CD4-positive, alpha-beta memory T cell (primary cell): ENCODE data around the gene ALDH1B1. TPM values are rescaled to one million over a fixed set of nuclear protein-coding genes. Genes with fewer than 3 reads are reported as not detected.

ENCODE experiments used
- CTCF ChIA-PET: fragments of 350-600 bp; sonication (Branson Sonifier 250); formaldehyde crosslinking; loops from one replicate; lab custom pipeline; 2021; ENCODE audit warnings: inconsistent platforms; ENCODE audit not compliant: partially characterized antibody; lab: Charles Lee
- POLR2A ChIA-PET: fragments of 350-600 bp; sonication (Branson Sonifier 250); formaldehyde crosslinking; loops from one replicate; lab custom pipeline; 2021; ENCODE audit not compliant: partially characterized antibody; lab: Charles Lee
- DNase-seq, 5 donors: peaks; one replicate each; pipeline versions ENCODE4 v3.0.0 to v3.0.0-alpha.2; 2020 to 2022; ENCODE audit warnings: mixed read lengths in 1 of 5
- H3K27ac ChIP-seq: one replicate; pipeline ENCODE4 v1.7.0; 2013; ENCODE audit warnings: low read depth, low read length
- H3K27me3 ChIP-seq: 2 replicates; pipeline ENCODE4 v1.7.0; 2013; ENCODE audit warnings: mild to moderate bottlenecking, low read length, moderate library complexity; ENCODE audit not compliant: insufficient read depth
- H3K36me3 ChIP-seq: 2 replicates; pipeline ENCODE4 v1.7.0; 2013; ENCODE audit warnings: mild to moderate bottlenecking, low read length, moderate library complexity; ENCODE audit not compliant: insufficient read depth
- H3K4me1 ChIP-seq: 2 replicates; pipeline ENCODE4 v1.7.0; 2013; ENCODE audit warnings: mild to moderate bottlenecking, low read length, moderate library complexity; ENCODE audit not compliant: insufficient read depth
- H3K4me3 ChIP-seq, 2 donors: one replicate each; pipeline ENCODE4 v1.7.0; 2013; ENCODE audit warnings: low read length in 2 of 2, mild to moderate bottlenecking in 1 of 2
- H3K9me3 ChIP-seq, 2 donors: one replicate each; pipeline ENCODE4 v1.7.0; 2013; ENCODE audit warnings: low read length in 2 of 2, control low read depth in 1 of 2; ENCODE audit not compliant: control insufficient read depth in 1 of 2
- H3K27ac Mint-ChIP-seq, 7 donors: one replicate each; pipeline ENCODE4 v1.8.0; 2020 to 2021; ENCODE audit warnings: mixed read lengths in 7 of 7, mild to moderate bottlenecking in 6 of 7, inconsistent platforms in 3 of 7, moderate library complexity in 3 of 7
- H3K27me3 Mint-ChIP-seq, 2 donors: one replicate each; pipeline ENCODE4 v1.8.0; 2020 to 2021; ENCODE audit warnings: mixed read lengths in 2 of 2
- H3K36me3 Mint-ChIP-seq, 2 donors: one replicate each; pipeline ENCODE4 v1.8.0; 2020 to 2021; ENCODE audit warnings: mixed read lengths in 2 of 2, inconsistent platforms in 1 of 2, mild to moderate bottlenecking in 1 of 2
- H3K4me1 Mint-ChIP-seq, 4 donors: one replicate each; pipeline ENCODE4 v1.8.0; 2020 to 2021; ENCODE audit warnings: mixed read lengths in 4 of 4, mild to moderate bottlenecking in 1 of 4
- H3K4me3 Mint-ChIP-seq, 8 donors: one replicate each; pipeline ENCODE4 v1.8.0; 2020 to 2021; ENCODE audit warnings: mixed read lengths in 8 of 8, mild to moderate bottlenecking in 7 of 8, moderate library complexity in 6 of 8, inconsistent platforms in 3 of 8
- H3K9me3 Mint-ChIP-seq, 8 donors: one replicate each; pipeline ENCODE4 v1.8.0; 2020 to 2021; ENCODE audit warnings: mixed read lengths in 8 of 8, mild to moderate bottlenecking in 5 of 8, inconsistent platforms in 3 of 8, moderate library complexity in 1 of 8
- intact Hi-C: fragments of 100-400 bp; cut with micrococcal nuclease; formaldehyde crosslinking; loops from one replicate; pipeline ENCODE4 v1.15.1; 2023
- polyA plus RNA-seq, 2 donors: library from polyadenylated mRNA; unstranded; fragments of 300-500 nt; fragmentation: Illumina TruSeq; gene quantifications; one replicate each; pipeline ENCODE4 v1.2.3, GENCODE V29; 2021
- total RNA-seq, 2 experiments: library from RNA; stranded (reverse); gene quantifications; one replicate each; pipeline ENCODE4 v1.2.3, GENCODE V29; 2021

The ALDH1B1 gene
- total and polyA plus RNA-seq, 4 experiments from 2014 or later: 3.6 to 10.5 (median 7.3) TPM

- no peak overlapping the region for H3K27ac Mint-ChIP-seq
- H3K4me1 ChIP-seq: no peaks in the 10 kb centered on the region
- H3K27me3 ChIP-seq: no peaks in the 10 kb centered on the region
- H3K4me3 ChIP-seq: no peak overlapping the region
- peaks cover 8 to 13% (median 9%) of the 10 kb centered on the region in 4 donors for H3K4me1 Mint-ChIP-seq
- peaks cover 2% of the 10 kb centered on the region in 2 donors for H3K27me3 Mint-ChIP-seq
- POLR2A ChIA-PET: no interaction called here
- no peak overlapping the region for H3K4me3 Mint-ChIP-seq
- H3K9me3 ChIP-seq: no peaks in the 10 kb centered on the region
- no peak overlapping the region for H3K27ac ChIP-seq
- DNase-seq: no peak
- no peaks in the 10 kb centered on the region for H3K36me3 Mint-ChIP-seq
- CTCF ChIA-PET: interaction anchor here (1.7 to 4.1 kb wide), 3 partner anchors 18 to 521 kb away, joined by 4 to 30 read pairs (median 7); no protein-coding TSS in a partner anchor
- intact Hi-C loops: loop anchor here (5.0 kb wide), 1 partner anchor 62 kb away; no protein-coding TSS in a partner anchor
- H3K36me3 ChIP-seq: no peaks in the 10 kb centered on the region
- H3K9me3 Mint-ChIP-seq: no peaks in the 10 kb centered on the region
These were observed 41.9 kb downstream of the ALDH1B1 start for GRCh38 chr9:38434365-38434764.

GRCh38 chr9:38434853-38435252 is 42.4 kb downstream of the ALDH1B1 start:
- H3K27me3 Mint-ChIP-seq: peaks cover 2 to 3% of the 10 kb centered on the region in 2 donors
- ChIA-PET CTCF (interaction anchor here (1.5 to 4.1 kb wide), 4 partner anchors 17 to 521 kb away, joined by 3 to 30 read pairs (median 6); no protein-coding TSS in a partner anchor), POLR2A (no interaction called here)
- H3K9me3 Mint-ChIP-seq: no peaks in the 10 kb centered on the region
- H3K4me1 Mint-ChIP-seq: peaks cover 8 to 14% (median 9%) of the 10 kb centered on the region in 4 donors
- Histone ChIP-seq H3K27ac (no peak overlapping the region), H3K36me3 (no peaks in the 10 kb centered on the region), H3K4me1 (no peaks in the 10 kb centered on the region), H3K27me3 (no peaks in the 10 kb centered on the region), H3K9me3 (no peaks in the 10 kb centered on the region), H3K4me3 (no peak overlapping the region)
- DNase-seq: no peak
- H3K36me3 Mint-ChIP-seq: no peaks in the 10 kb centered on the region
- no peak overlapping the region for H3K27ac Mint-ChIP-seq
- no peak overlapping the region for H3K4me3 Mint-ChIP-seq
- intact Hi-C loops: loop anchor here (5.0 kb wide), 1 partner anchor 63 kb away; no protein-coding TSS in a partner anchor

- peaks cover 2 to 3% of the 10 kb centered on the region in 2 donors for H3K27me3 Mint-ChIP-seq
- H3K36me3 Mint-ChIP-seq: no peaks in the 10 kb centered on the region
- intact Hi-C loops: no loop called here
- no peaks in the 10 kb centered on the region for H3K9me3 Mint-ChIP-seq
- H3K4me1 ChIP-seq: no peaks in the 10 kb centered on the region
- H3K9me3 ChIP-seq: no peaks in the 10 kb centered on the region
- no peak overlapping the region for H3K27ac ChIP-seq
- H3K4me3 ChIP-seq: no peak overlapping the region
- H3K27me3 ChIP-seq: no peaks in the 10 kb centered on the region
- DNase-seq: no peak
- no peaks in the 10 kb centered on the region for H3K36me3 ChIP-seq
- POLR2A ChIA-PET: no interaction called here
- CTCF ChIA-PET: interaction anchor here (1.1 to 4.1 kb wide), 4 partner anchors 18 to 522 kb away, joined by 3 to 30 read pairs (median 5); no protein-coding TSS in a partner anchor
- H3K4me1 Mint-ChIP-seq: peaks cover 8 to 13% (median 9%) of the 10 kb centered on the region in 4 donors
- H3K4me3 Mint-ChIP-seq: no peak overlapping the region
- H3K27ac Mint-ChIP-seq: no peak overlapping the region
These were observed 43.0 kb downstream of the ALDH1B1 start for GRCh38 chr9:38435521-38435920.

- Mint-ChIP-seq H3K9me3 (no peaks in the 10 kb centered on the region), H3K27ac (no peak overlapping the region), H3K27me3 (peaks cover 2 to 3% of the 10 kb centered on the region in 2 donors), H3K4me3 (no peak overlapping the region), H3K36me3 (no peaks in the 10 kb centered on the region), H3K4me1 (peaks cover 0 to 4% (median 3%) of the 10 kb centered on the region in 4 donors)
- Histone ChIP-seq H3K36me3 (no peaks in the 10 kb centered on the region), H3K27ac (no peak overlapping the region), H3K9me3 (no peaks in the 10 kb centered on the region), H3K4me1 (no peaks in the 10 kb centered on the region), H3K27me3 (no peaks in the 10 kb centered on the region), H3K4me3 (no peak overlapping the region)
- no peak for DNase-seq
- intact Hi-C loops: no loop called here
- POLR2A ChIA-PET: no interaction called here
- CTCF ChIA-PET: interaction anchor here (0.8 to 2.3 kb wide), 5 partner anchors 16 to 523 kb away, joined by 3 to 7 read pairs (median 3); no protein-coding TSS in a partner anchor
These were observed 44.2 kb downstream of the ALDH1B1 start for GRCh38 chr9:38436708-38437107.

- intact Hi-C loops: no loop called here
- no peaks in the 10 kb centered on the region for H3K9me3 ChIP-seq
- no peaks in the 10 kb centered on the region for H3K36me3 Mint-ChIP-seq
- ChIA-PET CTCF (interaction anchor here (0.7 to 1.4 kb wide), 3 partner anchors 11 to 523 kb away, joined by 3 to 4 read pairs (median 3); no protein-coding TSS in a partner anchor), POLR2A (no interaction called here)
- no peak overlapping the region for H3K27ac ChIP-seq
- peaks cover 0 to 3% (median 2%) of the 10 kb centered on the region in 4 donors for H3K4me1 Mint-ChIP-seq
- no peak overlapping the region for H3K4me3 ChIP-seq
- no peaks in the 10 kb centered on the region for H3K27me3 ChIP-seq
- H3K4me3 Mint-ChIP-seq: no peak overlapping the region
- no peak overlapping the region for H3K27ac Mint-ChIP-seq
- peaks cover 2 to 3% of the 10 kb centered on the region in 2 donors for H3K27me3 Mint-ChIP-seq
- no peaks in the 10 kb centered on the region for H3K4me1 ChIP-seq
- H3K9me3 Mint-ChIP-seq: no peaks in the 10 kb centered on the region
- no peak for DNase-seq
- no peaks in the 10 kb centered on the region for H3K36me3 ChIP-seq
These were observed 44.8 kb downstream of the ALDH1B1 start for GRCh38 chr9:38437193-38437823.

- intact Hi-C loops: no loop called here
- peaks cover 0 to 3% (median under 1%) of the 10 kb centered on the region in 4 donors for H3K4me1 Mint-ChIP-seq
These were observed 46.9 kb downstream of the ALDH1B1 start for GRCh38 chr9:38439291-38439915.

GRCh38 chr9:38439916-38440301 is 47.4 kb downstream of the ALDH1B1 start:
- Mint-ChIP-seq H3K4me3 (no peak overlapping the region), H3K27me3 (peaks cover 3% of the 10 kb centered on the region in 2 donors), H3K9me3 (no peaks in the 10 kb centered on the region), H3K36me3 (no peaks in the 10 kb centered on the region), H3K27ac (no peak overlapping the region), H3K4me1 (peaks cover 0 to 3% (median under 1%) of the 10 kb centered on the region in 4 donors)
- ChIA-PET CTCF (no interaction called here), POLR2A (no interaction called here)
- Histone ChIP-seq H3K27me3 (no peaks in the 10 kb centered on the region), H3K4me3 (no peak overlapping the region), H3K27ac (no peak overlapping the region), H3K4me1 (no peaks in the 10 kb centered on the region), H3K9me3 (no peaks in the 10 kb centered on the region), H3K36me3 (no peaks in the 10 kb centered on the region)
- DNase-seq: no peak
- intact Hi-C loops: no loop called here

More at GRCh38 chr9:38439291-38439915, 46.9 kb downstream of the ALDH1B1 start:
- H3K9me3 ChIP-seq: no peaks in the 10 kb centered on the region
- H3K27me3 ChIP-seq: no peaks in the 10 kb centered on the region
- H3K27ac ChIP-seq: no peak overlapping the region
- H3K27me3 Mint-ChIP-seq: peaks cover 2 to 3% of the 10 kb centered on the region in 2 donors
- H3K4me3 Mint-ChIP-seq: no peak overlapping the region
- no peaks in the 10 kb centered on the region for H3K36me3 Mint-ChIP-seq
- DNase-seq: no peak
- POLR2A ChIA-PET: no interaction called here
- no peaks in the 10 kb centered on the region for H3K4me1 ChIP-seq
- CTCF ChIA-PET: no interaction called here
- no peak overlapping the region for H3K4me3 ChIP-seq
- H3K27ac Mint-ChIP-seq: no peak overlapping the region
- no peaks in the 10 kb centered on the region for H3K9me3 Mint-ChIP-seq
- H3K36me3 ChIP-seq: no peaks in the 10 kb centered on the region
